GM18951 (cell line): ENCODE measurements around the gene RELN.

Experiments
- POLR2A ChIP-seq: IDR thresholded peaks from 4 replicates; pipeline ENCODE4 v1.6.1; 2011; ENCODE audit warnings: mild to moderate bottlenecking; ENCODE audit not compliant: insufficient read length, insufficient read depth; ENCODE audit errors: extremely low read depth
- in situ Hi-C: fragments of 300-500 bp; cut with MboI; formaldehyde crosslinking; loops from one replicate; pipeline ENCODE4 v1.12.0; 2022; ENCODE audit warnings: low sequenced_read_pairs, mixed read lengths, inconsistent platforms; ENCODE audit not compliant: unreplicated experiment

RELN gene

GRCh38 chr7:103987451-103987850 is 2.0 kb downstream of the RELN start:
- in situ Hi-C loops: no loop called here
- TF ChIP-seq POLR2A: no peak

- in situ Hi-C loops: no loop called here
- TF ChIP-seq POLR2A: no peak
These were observed 3.8 kb downstream of the RELN start for GRCh38 chr7:103985565-103986126.

DNA sequence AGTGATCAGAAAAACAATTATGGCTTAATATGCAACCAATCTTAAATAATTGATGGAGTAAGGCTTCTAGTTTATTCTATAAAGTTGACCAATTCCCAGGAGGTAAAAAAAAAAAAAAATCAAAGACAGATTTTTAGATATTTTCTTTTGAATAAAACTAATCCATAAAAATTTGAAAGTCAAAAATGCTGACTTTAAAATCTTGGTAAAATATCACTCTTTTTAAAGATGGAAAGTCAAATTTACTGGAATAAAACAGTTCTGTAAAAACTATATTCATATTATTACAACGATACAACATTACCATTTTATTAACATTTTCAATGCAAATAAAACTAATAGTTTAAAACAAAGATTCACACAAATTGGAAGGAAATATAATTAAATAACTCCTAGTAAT is 5.4 kb downstream of the RELN start:
- in situ Hi-C loops: no loop called here
- no peak for TF ChIP-seq POLR2A

DNA sequence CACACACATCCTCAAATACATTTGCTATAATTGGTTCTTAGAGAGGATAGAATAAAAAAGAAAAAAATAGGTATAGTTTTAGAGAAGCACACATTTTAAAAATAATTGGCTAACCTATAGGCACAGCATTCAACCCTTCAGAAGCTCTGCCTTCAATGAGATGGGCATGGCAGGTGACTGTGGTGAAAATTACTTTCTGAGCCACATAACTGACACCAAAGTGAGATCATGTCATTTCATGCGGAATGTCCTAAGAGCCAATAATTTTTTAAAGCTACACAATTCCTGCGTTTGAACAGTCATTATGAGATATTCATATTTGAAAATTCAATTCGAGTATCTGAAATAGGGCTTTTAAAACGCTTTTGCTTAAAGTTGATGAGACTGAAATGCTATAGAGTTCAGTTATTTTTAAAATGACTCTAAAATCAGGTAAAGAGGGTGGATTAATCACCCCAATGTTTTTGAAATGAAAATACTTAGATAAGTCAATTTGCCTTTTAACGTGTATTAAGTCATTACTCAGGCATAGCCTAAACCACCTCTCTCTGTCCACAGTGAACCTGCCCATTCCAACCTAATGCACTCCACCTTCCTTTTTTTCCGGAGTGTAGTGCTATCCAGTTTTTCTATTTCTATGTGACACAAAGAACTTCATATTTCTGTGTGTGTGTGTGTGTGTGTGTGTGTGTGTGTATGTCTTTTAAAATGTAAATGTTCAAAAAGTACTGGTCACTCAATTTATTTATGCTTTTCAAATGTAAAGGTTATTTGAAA is 6.1 kb downstream of the RELN start:
- in situ Hi-C loops: no loop called here
- no peak for TF ChIP-seq POLR2A

DNA sequence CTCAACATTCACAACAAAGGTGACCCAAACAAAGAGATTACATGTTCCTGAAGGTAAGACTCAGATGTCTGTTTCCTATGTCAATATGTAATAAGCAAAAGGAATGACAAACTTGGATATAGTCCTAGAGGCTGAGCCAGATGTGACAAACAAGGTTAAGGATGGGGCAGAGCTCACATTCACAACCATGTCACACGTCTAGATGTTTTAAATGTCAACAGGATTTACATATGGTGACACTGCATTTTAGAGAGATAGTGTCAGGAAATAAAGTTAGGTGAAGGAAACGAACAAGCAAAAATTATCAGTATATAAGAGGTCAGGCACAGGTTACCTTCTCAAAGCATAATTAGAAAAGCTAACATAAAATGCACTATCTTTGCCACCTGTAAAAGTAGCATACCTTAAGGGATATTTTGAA is 8.4 kb downstream of the RELN start:
- in situ Hi-C loops: no loop called here
- TF ChIP-seq POLR2A: no peak

- TF ChIP-seq POLR2A: no peak
- in situ Hi-C loops: no loop called here
These were observed 16.6 kb downstream of the RELN start for GRCh38 chr7:103972779-103973434.

- TF ChIP-seq POLR2A: no peak
- in situ Hi-C loops: no loop called here
These were observed 22.1 kb downstream of the RELN start for GRCh38 chr7:103967401-103967800.

GRCh38 chr7:103966593-103967277 is 22.7 kb downstream of the RELN start:
- in situ Hi-C loops: no loop called here
- TF ChIP-seq POLR2A: no peak

- TF ChIP-seq POLR2A: no peak
- in situ Hi-C loops: no loop called here
These were observed 25.2 kb downstream of the RELN start for GRCh38 chr7:103964269-103964668.

DNA sequence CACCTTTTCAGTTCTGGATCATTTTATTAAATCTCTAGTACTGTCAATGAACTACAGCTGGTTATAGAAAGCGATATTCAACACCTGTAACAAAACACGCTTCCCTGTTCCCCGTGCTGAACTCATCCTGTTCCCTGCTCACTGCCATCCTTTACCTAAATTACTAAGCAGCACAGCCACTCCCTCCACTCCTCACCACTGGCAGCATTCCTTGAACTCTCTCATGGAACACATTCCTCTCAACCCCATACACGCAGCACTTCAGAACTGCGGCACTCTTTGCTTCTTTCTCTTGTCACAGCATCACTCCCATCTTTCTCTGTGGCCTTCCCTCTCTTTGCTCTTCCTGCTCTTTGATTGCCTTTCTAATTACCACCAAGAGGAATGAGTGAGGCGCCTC is 27.4 kb downstream of the RELN start:
- in situ Hi-C loops: no loop called here
- TF ChIP-seq POLR2A: no peak

GRCh38 chr7:103958284-103958818 is 31.1 kb downstream of the RELN start:
- no peak for TF ChIP-seq POLR2A
- in situ Hi-C loops: no loop called here

GRCh38 chr7:103955985-103956384 is 33.5 kb downstream of the RELN start:
- TF ChIP-seq POLR2A: no peak
- in situ Hi-C loops: no loop called here

- no peak for TF ChIP-seq POLR2A
- in situ Hi-C loops: no loop called here
These were observed 37.0 kb downstream of the RELN start for GRCh38 chr7:103952408-103952807.
